Measurements from ENCODE around the gene KCNQ1. TPM values are rescaled to one million over a fixed set of nuclear protein-coding genes. Genes with fewer than 3 reads are reported as not detected.

Gene KCNQ1
- total RNA-seq, 1 experiment from 2014 or later: 2.5 TPM

GRCh38 chr11:2800655-2801531, 356.1 kb downstream of the KCNQ1 start:
- no peak for TF ChIP-seq STAT6 (CRISPR knock-in tag; conservative IDR thresholded peaks at IDR 0.05; ENCODE audit: low read depth)
- peaks cover 13% of the 10 kb centered on the region for H3K4me1 Mint-ChIP-seq
- H3K36me3 Mint-ChIP-seq: peaks cover 7% of the 10 kb centered on the region
- no peak for ATAC-seq
- ChIA-PET CTCF (interaction anchor here (0.7 kb wide), 1 partner anchor 268 kb away, joined by 3 read pairs; no protein-coding TSS in a partner anchor), POLR2A (no interaction called here)
- peaks cover 9% of the 10 kb centered on the region for H3K9me3 Mint-ChIP-seq
- peak; percentile 6 for DNase-seq (ENCODE audit: low spot score)
- H3K4me3 Mint-ChIP-seq: no peak overlapping the region
- H3K27ac Mint-ChIP-seq: no peak overlapping the region
- H3K27me3 Mint-ChIP-seq (ENCODE audit: low read depth): peaks cover 71% of the 10 kb centered on the region

GRCh38 chr11:2801711-2802388, 357.0 kb downstream of the KCNQ1 start:
- ChIA-PET POLR2A (no interaction called here), CTCF (no interaction called here)
- no peak for TF ChIP-seq STAT6 (CRISPR knock-in tag; conservative IDR thresholded peaks at IDR 0.05; ENCODE audit: low read depth)
- no peak for TF ChIP-seq ZNF281 (CRISPR knock-in tag; IDR thresholded peaks at IDR 0.05)
- TF ChIP-seq HMGXB4 (CRISPR knock-in tag; IDR thresholded peaks at IDR 0.05): no peak
- no peak for TF ChIP-seq ZNF219 (CRISPR knock-in tag; IDR thresholded peaks at IDR 0.05; ENCODE audit: borderline replicate concordance)
- TF ChIP-seq IRF1 (CRISPR knock-in tag; IDR thresholded peaks at IDR 0.05): no peak
- TF ChIP-seq ZNF423 (CRISPR knock-in tag; IDR thresholded peaks at IDR 0.05): no peak
- no peak for TF ChIP-seq KAT7 (CRISPR knock-in tag; IDR thresholded peaks at IDR 0.05; ENCODE audit: borderline replicate concordance)
- TF ChIP-seq GRHL2 (CRISPR knock-in tag; IDR thresholded peaks at IDR 0.05; ENCODE audit: insufficient replicate concordance, severe bottlenecking): no peak
- no peak for TF ChIP-seq RORB (CRISPR knock-in tag; IDR thresholded peaks at IDR 0.05)
- TF ChIP-seq E2F1 (CRISPR knock-in tag; IDR thresholded peaks at IDR 0.05): no peak
- TF ChIP-seq ZSCAN18 (CRISPR knock-in tag; IDR thresholded peaks at IDR 0.05): no peak
- no peak for TF ChIP-seq FOXP1 (CRISPR knock-in tag; IDR thresholded peaks at IDR 0.05; ENCODE audit: borderline replicate concordance)
- TF ChIP-seq MXD4 (CRISPR knock-in tag; IDR thresholded peaks at IDR 0.05; ENCODE audit: borderline replicate concordance): no peak
- TF ChIP-seq IRF2 (CRISPR knock-in tag; IDR thresholded peaks at IDR 0.05; ENCODE audit: borderline replicate concordance, low read depth): no peak

More at GRCh38 chr11:2801711-2802388, 357.0 kb downstream of the KCNQ1 start:
- H3K27ac Mint-ChIP-seq: no peak overlapping the region
- no peak overlapping the region for H3K4me3 Mint-ChIP-seq
- DNase-seq (ENCODE audit: low spot score) (peak; percentile 10), ATAC-seq (no peak)
- peaks cover 17% of the 10 kb centered on the region for H3K4me1 Mint-ChIP-seq
- peaks cover 9% of the 10 kb centered on the region for H3K9me3 Mint-ChIP-seq
- H3K27me3 Mint-ChIP-seq (ENCODE audit: low read depth): peaks cover 74% of the 10 kb centered on the region
- H3K36me3 Mint-ChIP-seq: peaks cover 7% of the 10 kb centered on the region

Data from WTC11 (cell line).